GM13977 (cell line): ENCODE data around the gene MRPS34.

Source experiments
- DNase-seq: peaks from one replicate; pipeline ENCODE4 v3.0.0; 2012; ENCODE audit warnings: low spot score
- in situ Hi-C: fragments of 300-500 bp; cut with MboI; formaldehyde crosslinking; loops from one replicate; pipeline ENCODE4 v1.12.0; 2022; ENCODE audit warnings: low sequenced_read_pairs, low pct_unique_long_range_greater_than_20kb, mixed read lengths, inconsistent platforms; ENCODE audit not compliant: unreplicated experiment
- TF ChIP-seq, protein P1 (sequence below): IDR thresholded peaks from 2 replicates; pipeline ENCODE4 v1.5.1; 2012; ENCODE audit warnings: mild to moderate bottlenecking, control low read depth; ENCODE audit not compliant: insufficient read depth; ENCODE audit errors: extremely low read depth, missing control alignments

The MRPS34 gene

DNA sequence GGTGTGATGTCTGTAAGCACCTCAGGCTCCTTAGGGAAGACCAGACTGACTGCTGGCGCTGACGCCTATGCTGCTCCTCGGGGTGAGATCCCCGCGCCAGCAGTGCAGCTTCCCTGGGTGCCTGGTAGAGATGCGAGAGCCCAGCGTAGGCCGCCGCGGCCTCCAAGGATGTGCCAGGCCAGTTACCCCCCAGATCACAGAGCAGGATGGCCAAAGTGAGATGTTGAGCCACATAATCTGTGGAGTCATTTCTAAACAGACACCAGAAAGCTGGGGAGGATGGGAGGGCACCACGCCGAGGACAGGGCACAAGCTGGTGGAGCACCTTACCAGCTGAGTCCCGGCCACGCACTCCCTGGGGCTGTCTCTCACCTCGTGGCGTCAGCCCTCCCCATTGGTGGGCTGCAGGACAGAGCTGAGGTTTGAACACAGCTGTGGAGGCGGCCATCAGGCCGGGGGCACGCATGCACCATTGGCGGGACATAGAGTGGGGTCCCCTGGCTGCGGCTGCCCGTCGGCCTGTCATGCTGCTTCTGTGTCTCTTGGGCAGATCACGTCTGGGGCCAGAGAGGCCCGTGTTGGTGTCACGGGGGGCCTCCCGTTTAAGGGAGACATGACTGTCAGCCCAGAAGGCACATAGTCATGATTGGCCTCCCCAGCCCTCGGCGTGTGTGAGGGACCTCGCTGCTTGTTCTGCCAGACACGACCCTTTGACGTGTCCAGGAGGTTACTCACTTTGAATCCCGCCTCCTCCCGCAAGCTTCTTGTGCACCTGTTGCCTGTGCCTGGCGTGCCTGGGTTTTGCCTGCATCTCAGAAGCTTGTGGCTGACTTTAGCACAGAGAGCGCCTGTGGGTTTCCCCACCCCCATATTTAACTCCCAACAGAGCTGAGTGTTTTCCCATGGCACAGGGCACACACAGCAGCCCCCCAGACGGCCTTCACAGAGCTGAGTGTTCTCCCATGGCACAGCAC lies 45.0 kb downstream of the MRPS34 start:
- TF ChIP-seq, protein P1, sequence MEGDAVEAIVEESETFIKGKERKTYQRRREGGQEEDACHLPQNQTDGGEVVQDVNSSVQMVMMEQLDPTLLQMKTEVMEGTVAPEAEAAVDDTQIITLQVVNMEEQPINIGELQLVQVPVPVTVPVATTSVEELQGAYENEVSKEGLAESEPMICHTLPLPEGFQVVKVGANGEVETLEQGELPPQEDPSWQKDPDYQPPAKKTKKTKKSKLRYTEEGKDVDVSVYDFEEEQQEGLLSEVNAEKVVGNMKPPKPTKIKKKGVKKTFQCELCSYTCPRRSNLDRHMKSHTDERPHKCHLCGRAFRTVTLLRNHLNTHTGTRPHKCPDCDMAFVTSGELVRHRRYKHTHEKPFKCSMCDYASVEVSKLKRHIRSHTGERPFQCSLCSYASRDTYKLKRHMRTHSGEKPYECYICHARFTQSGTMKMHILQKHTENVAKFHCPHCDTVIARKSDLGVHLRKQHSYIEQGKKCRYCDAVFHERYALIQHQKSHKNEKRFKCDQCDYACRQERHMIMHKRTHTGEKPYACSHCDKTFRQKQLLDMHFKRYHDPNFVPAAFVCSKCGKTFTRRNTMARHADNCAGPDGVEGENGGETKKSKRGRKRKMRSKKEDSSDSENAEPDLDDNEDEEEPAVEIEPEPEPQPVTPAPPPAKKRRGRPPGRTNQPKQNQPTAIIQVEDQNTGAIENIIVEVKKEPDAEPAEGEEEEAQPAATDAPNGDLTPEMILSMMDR: no peak
- in situ Hi-C loops: no loop called here
- DNase-seq: no peak

DNA sequence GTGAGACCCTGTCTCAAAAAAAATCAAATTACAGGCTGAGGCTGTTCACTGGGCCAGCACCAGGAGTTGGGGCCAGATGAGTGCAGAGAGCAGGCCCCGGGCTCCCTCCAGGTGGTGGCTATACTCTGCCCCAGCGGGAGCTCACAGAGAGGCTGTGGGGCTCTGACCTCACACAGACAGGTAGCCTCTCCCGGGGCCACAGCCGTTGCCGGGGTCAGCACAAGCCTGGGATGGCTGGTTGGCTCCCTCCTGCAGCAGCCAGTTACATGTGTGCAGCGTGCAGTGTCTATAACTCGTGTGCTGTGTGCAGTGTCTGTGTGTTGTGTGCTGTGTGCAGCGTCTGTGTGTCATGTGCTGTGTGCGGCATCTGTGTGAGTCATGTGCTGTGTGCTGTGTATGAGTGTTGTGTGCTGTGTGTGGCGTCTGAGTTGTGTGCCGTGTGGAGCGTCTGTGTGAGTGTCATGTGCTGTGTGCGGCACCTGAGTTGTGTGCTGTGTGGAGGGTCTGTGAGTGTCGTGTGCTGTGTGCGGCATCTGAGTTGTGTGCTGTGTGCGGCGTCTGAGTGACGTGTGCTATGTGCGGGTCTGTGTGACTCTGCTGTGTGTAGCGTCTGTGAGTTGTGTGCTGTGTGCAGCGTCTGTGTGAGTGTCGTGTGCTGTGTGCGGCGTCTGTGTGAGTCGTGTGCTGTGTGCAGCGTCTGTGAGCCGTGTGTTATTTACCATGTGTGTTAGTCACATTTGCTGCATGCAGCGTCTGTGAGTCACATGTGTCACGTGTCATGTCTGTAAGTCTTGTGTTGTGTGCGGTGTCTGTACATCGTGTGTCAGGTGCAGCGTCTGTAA lies 46.1 kb downstream of the MRPS34 start:
- TF ChIP-seq, protein P1: no peak
- in situ Hi-C loops: no loop called here
- no peak for DNase-seq

GRCh38 chr16:1724491-1724890 lies 48.4 kb downstream of the MRPS34 start:
- in situ Hi-C loops: no loop called here
- TF ChIP-seq, protein P1: no peak
- DNase-seq: no peak

DNA sequence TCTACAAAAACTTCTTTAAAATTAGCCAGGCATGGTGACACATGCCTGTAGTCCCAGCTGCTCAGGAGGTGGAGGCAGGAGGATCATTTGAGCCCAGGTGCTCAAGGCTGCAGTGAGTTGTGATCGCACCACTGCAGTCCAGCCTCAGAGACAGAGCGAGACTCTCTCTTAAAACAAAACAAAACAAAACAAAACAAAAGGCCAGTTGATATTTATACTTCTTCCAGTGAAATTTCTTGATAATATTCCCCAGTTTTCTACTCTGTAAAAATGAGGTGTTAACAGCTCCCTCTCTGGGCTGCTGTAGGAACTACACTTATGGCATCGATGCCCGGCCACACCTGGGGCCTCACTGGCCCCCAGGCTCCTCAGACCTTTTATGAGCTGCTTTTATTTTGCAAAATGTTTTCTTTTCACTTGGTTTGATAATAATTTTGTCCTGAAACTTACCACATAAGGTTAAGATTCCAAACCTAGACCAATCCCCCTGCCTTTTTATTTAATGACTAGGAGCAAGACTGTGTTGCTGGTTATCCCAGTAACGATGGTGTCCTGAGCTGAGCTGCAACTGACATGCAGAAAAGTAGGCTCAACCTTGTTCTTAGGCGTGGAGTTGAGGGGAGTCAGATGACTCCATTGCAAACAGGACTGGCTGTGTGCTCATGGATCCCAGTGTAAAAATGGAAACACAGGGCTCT lies 49.3 kb downstream of the MRPS34 start:
- DNase-seq: peak; percentile 67
- in situ Hi-C loops: no loop called here
- TF ChIP-seq, protein P1: peak; percentile 73
